ENCODE data around the gene IRF4. TPM values are rescaled to one million over a fixed set of nuclear protein-coding genes. Genes with fewer than 3 reads are reported as not detected.

The IRF4 gene
- total RNA-seq, 4 donors from 2014 or later = 0.89 to 7.4 (median 3.2) TPM

- 83 to 85% methylated on average over 16 to 20 of the region's 20 CpGs for WGBS, 2 donors (ENCODE audit: low coverage in 1 of 2)
Observed at GRCh38 chr6:343960-344815, 47.4 kb upstream of the IRF4 start.

GRCh38 chr6:344816-345340, 46.7 kb upstream of the IRF4 start:
- Histone ChIP-seq H3K27ac (no peak overlapping the region), H3K4me1 (no peaks in the 10 kb centered on the region), H3K9me3 (no peaks in the 10 kb centered on the region), H3K36me3 (peaks cover 0 to 45% of the 10 kb centered on the region in 2 donors), H3K27me3 (no peaks in the 10 kb centered on the region), H3K4me3 (no peak overlapping the region)
- no peak for ATAC-seq
- TF ChIP-seq POLR2A (IDR thresholded peaks at IDR 0.05) (no peak), POLR2AphosphoS5 (IDR thresholded peaks at IDR 0.05) (no peak), EP300 (IDR thresholded peaks at IDR 0.05) (no peak)
- 62 to 83% methylated on average over 3 to 8 of the region's 8 CpGs for WGBS, 2 donors (ENCODE audit: low coverage in 1 of 2)

More at GRCh38 chr6:343960-344815, 47.4 kb upstream of the IRF4 start:
- Histone ChIP-seq H3K9me3 (no peaks in the 10 kb centered on the region), H3K4me3 (no peak overlapping the region), H3K27me3 (no peaks in the 10 kb centered on the region), H3K36me3 (peaks cover 0 to 38% of the 10 kb centered on the region in 2 donors), H3K27ac (no peak overlapping the region), H3K4me1 (no peaks in the 10 kb centered on the region)
- TF ChIP-seq CTCF (IDR thresholded peaks at IDR 0.05) (no peak), POLR2A (IDR thresholded peaks at IDR 0.05) (no peak), POLR2AphosphoS5 (IDR thresholded peaks at IDR 0.05) (no peak), EP300 (IDR thresholded peaks at IDR 0.05) (no peak)
- ATAC-seq = no peak

GRCh38 chr6:345747-346385, 45.7 kb upstream of the IRF4 start:
- H3K4me3 ChIP-seq = no peak overlapping the region
- no peaks in the 10 kb centered on the region for H3K27me3 ChIP-seq
- H3K9me3 ChIP-seq = no peaks in the 10 kb centered on the region
- no peak for ATAC-seq
- H3K4me1 ChIP-seq = no peaks in the 10 kb centered on the region
- peaks cover 0 to 55% of the 10 kb centered on the region in 2 donors for H3K36me3 ChIP-seq
- no peak overlapping the region for H3K27ac ChIP-seq
- 84 to 87% methylated on average over 17 of the region's 17 CpGs for WGBS, 2 donors (ENCODE audit: low coverage in 1 of 2)
- TF ChIP-seq EP300 (IDR thresholded peaks at IDR 0.05) (no peak), CTCF (IDR thresholded peaks at IDR 0.05) (no peak), POLR2A (IDR thresholded peaks at IDR 0.05) (no peak), POLR2AphosphoS5 (IDR thresholded peaks at IDR 0.05) (no peak)

GRCh38 chr6:346386-347030, 45.0 kb upstream of the IRF4 start:
- TF ChIP-seq EP300 (IDR thresholded peaks at IDR 0.05) (no peak), POLR2AphosphoS5 (IDR thresholded peaks at IDR 0.05) (no peak), POLR2A (IDR thresholded peaks at IDR 0.05) (no peak)
- H3K36me3 ChIP-seq = peaks cover 0 to 62% of the 10 kb centered on the region in 2 donors
- no peak overlapping the region for H3K27ac ChIP-seq
- H3K27me3 ChIP-seq = no peaks in the 10 kb centered on the region
- WGBS, 2 donors (ENCODE audit: low coverage in 1 of 2) = 79 to 84% methylated on average over 9 to 10 of the region's 10 CpGs
- H3K4me1 ChIP-seq = no peaks in the 10 kb centered on the region
- H3K4me3 ChIP-seq = no peak overlapping the region
- no peak for ATAC-seq
- H3K9me3 ChIP-seq = no peaks in the 10 kb centered on the region

- Histone ChIP-seq H3K9me3 (no peaks in the 10 kb centered on the region), H3K36me3 (peaks cover 0 to 69% of the 10 kb centered on the region in 2 donors), H3K27ac (no peak overlapping the region), H3K27me3 (no peaks in the 10 kb centered on the region), H3K4me1 (no peaks in the 10 kb centered on the region), H3K4me3 (no peak overlapping the region)
- WGBS, 2 donors (ENCODE audit: low coverage in 1 of 2) = 79 to 86% methylated on average over 4 of the region's 4 CpGs
- TF ChIP-seq POLR2AphosphoS5 (IDR thresholded peaks at IDR 0.05) (no peak), EP300 (IDR thresholded peaks at IDR 0.05) (no peak), CTCF (IDR thresholded peaks at IDR 0.05) (no peak), POLR2A (IDR thresholded peaks at IDR 0.05) (no peak)
- no peak for ATAC-seq
Observed at GRCh38 chr6:347232-347631, 44.3 kb upstream of the IRF4 start.
